Fibroblast of the aortic adventitia (primary cell): ENCODE measurements around the gene SLC9C2. TPM values are rescaled to one million over a fixed set of nuclear protein-coding genes. Genes with fewer than 3 reads are reported as not detected.
A peak's percentile ranks its signal among the peaks of the same experiment; 100 is the strongest.

Source experiments
- DNase-seq: peaks from one replicate; pipeline ENCODE4 v3.0.0-alpha.2; 2010; ENCODE audit warnings: low read depth
- H3K4me3 ChIP-seq: 2 replicates; pipeline ENCODE4 v1.5.1; 2011; ENCODE audit warnings: low read depth, mild to moderate bottlenecking, control low read depth, low read length, moderate library complexity
- CTCF ChIP-seq: IDR thresholded peaks from 2 replicates; pipeline ENCODE4 v1.5.1; 2011; ENCODE audit warnings: mild to moderate bottlenecking, low read length, control low read depth, inconsistent platforms; ENCODE audit not compliant: insufficient read depth
- total RNA-seq: library from RNA; depleted of rRNA; stranded (reverse); fragments of >200 nt; gene quantifications from 2 replicates; pipeline ENCODE4 v1.2.3, GENCODE V29; 2012; ENCODE audit warnings: low replicate concordance

Gene SLC9C2
- total RNA-seq, 1 donor = not detected

GRCh38 chr1:173508541-173508940, 94.3 kb downstream of the SLC9C2 start:
- no peak overlapping the region for H3K4me3 ChIP-seq
- TF ChIP-seq CTCF = no peak
- no peak for DNase-seq

DNA sequence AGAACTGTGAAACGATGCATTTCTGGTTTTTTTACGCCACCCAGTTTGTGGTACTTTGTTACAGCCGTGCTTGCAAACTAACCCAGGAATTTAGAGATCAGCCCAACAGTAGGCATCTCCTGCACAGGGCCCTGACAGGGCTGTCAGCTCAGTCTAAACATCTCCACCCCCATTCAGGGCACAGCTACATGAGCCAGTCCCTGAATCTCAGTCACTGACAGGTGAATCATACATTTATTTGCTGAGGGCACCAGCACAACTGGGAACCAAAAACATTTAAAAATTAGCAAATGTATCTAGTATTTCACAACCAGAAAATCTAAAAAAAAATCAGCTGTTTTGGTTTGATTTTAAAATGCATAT, 95.0 kb downstream of the SLC9C2 start:
- DNase-seq = no peak
- H3K4me3 ChIP-seq = no peak overlapping the region
- TF ChIP-seq CTCF = no peak

DNA sequence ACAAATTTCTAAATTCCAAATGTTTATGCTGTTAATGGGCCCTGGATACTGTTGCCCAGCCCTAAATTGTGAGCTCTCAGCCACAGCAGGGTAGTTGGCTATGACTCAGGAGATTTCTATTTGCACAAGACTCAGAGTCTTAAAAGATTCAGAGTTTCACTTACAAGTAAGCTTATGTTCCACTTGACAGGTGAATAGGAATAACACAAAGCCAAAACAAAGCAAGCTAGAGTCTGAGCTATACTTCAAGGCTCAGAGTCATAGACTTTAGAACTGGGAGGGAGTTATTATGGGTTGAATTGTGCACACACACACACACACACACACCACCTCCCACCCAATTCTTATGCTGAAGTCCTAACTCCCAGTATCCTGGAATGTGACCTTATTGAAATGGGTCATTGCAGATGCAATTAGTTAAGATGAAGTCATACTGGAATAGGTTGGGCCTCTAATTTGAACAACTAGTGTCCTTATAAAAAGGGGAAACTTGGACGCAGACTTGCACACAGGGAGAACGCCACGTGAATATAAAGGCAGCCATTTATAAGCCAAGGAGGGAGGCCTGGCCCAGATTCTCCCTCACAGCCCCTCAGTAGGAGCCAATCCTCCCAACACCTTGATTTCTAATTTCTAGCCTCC, 95.5 kb downstream of the SLC9C2 start:
- peak; percentile 47 for DNase-seq
- H3K4me3 ChIP-seq = no peak overlapping the region
- TF ChIP-seq CTCF = no peak

- DNase-seq = no peak
- H3K4me3 ChIP-seq = no peak overlapping the region
- no peak for TF ChIP-seq CTCF
These were observed 96.4 kb downstream of the SLC9C2 start for GRCh38 chr1:173506437-173506836.

- TF ChIP-seq CTCF = no peak
- no peak for DNase-seq
- no peak overlapping the region for H3K4me3 ChIP-seq
These were observed 97.5 kb downstream of the SLC9C2 start for GRCh38 chr1:173505391-173505790.

DNA sequence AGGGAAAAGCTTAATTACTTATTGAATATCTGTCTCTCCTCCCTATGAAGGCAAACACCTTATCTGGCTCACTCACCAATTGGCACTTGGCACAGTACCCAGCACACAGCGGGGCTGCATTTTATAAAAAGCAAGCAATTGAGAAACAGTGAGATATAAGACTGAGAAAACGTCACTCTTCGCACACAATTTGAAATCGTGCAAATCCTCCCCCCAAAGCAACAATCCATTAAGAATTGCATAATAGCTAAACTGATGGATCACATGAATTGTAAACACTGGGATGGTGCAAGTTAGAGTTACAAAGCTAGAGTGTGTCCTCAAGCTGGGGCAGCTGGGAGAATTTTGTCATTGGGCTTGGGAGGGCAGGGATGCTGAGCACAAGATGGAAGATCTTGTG, 98.6 kb downstream of the SLC9C2 start:
- DNase-seq = no peak
- H3K4me3 ChIP-seq = no peak overlapping the region
- no peak for TF ChIP-seq CTCF

DNA sequence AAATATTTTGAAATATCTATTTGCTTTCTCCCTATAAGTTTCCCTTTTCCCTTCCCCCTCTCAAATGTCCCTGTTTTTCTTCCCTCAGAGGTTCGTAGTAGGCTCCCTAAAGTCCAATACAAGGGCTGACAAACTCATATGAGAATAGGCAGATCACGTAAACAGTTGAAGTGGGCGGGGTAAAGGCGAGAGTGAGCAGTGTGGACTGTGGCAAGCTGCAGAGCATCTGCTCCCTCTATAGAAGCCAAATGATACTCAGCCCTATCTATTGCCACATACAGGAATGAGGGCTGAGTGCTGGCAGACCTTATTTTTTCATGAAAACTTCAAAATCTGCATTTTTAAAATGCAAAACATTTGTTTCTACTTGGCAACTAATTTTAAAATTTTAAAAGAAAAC, 99.5 kb downstream of the SLC9C2 start:
- DNase-seq = peak; percentile 47
- H3K4me3 ChIP-seq = no peak overlapping the region
- no peak for TF ChIP-seq CTCF
